Activated naive CD8-positive, alpha-beta T cell treated with anti-CD3 and anti-CD28 coated beads, Interleukin-2, amount 50 U/mL, for 16 hours (primary cell): ENCODE measurements around the gene RNF215.
"Not testable (repeated sequence)": the region's sequence is repeated elsewhere in the genome, so short reads cannot be mapped to it uniquely, and the experiment has no call there.

Experiments used
- DNase-seq: peaks from one replicate; pipeline ENCODE4 v3.0.0-alpha.2; 2020; ENCODE audit warnings: low read depth, low spot score

RNF215 gene

DNA sequence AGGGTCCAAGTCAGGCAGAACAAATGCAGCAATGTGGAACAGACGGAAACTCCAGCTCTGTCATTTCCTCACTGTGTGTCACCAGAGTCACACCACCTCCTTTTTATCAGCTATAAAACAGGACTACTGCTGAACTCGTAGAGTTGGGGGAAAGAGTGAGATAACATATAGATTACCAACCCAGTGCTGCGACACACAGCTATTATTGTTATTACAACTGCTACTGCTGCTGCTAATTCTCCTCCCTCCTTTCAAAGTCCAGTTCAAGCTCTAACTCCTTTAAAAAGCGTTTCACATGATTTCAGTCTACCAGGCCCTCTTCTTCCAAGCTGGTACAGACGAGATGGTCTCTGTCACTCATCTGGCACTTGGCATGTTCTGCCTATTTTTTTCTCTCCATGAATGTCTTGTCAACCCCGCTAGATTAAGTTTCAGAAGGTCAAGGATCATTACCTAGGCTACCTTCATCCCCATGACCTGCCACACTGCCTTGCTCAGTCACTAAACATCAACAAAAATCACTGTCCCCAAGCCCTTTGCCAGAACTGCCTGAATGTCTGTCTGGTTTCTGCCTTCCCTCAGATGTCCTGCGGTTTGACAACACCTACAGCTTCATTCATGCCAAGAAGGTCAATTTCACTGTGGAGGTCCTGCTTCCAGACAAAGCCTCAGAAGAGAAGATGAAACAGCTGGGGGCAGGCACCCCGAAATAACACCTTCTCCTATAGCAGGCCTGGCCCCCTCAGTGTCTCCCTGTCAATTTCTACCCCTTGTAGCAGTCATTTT lies 34.7 kb upstream of the RNF215 start:
- no peak for DNase-seq

DNA sequence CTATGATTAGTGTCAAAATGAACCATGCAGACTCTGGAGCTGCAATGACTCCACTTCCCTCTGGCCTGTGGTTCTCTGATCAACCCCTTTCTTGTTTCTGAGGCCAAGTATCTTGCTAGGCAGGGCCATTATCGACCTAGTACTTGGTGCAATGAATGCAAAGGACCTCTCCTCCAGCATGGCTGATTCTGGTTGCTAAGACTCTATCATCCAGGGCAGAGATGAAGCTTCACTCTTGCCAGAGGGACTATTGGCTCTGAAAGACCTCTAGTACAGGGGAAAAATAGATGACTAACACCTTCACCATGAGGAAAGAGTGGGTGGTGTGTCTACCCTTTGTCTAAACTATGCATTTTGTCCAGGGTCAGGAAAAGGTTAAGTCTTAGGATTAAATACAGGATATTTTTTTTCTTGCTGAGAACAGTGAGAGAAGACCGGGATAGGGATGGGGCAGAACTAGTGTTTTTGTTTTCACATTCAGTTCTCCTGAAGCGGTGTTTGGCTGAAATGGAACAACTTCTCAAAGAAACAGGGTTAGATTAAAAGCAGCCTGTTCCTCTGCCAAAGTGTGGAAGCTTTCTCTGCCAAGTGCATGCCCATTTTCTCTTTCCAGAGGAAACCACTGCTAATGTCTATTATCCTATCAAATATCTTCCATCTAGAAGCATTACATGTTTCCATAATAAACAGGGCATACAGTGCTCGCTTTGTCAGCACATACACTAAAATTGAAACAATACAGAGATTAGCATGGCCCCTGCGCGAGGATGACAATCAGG lies 33.3 kb upstream of the RNF215 start:
- DNase-seq = no peak

DNA sequence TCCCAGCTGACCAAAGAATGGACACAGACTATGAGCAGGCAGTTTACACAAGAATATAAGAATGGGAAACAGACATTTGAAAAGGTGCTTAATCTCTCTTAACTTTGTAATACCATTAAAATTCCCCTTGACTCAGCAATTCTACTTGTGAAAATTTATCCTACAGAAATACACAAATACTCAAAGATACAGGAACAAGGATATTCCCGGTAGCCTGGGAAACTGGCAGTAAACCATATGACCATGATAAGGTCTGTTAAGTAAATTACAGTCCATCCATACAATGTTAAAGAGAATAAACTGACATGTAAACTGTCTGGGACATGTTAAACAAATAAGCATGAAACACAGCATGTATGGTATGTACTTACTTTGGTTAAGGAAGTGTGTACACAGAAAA lies 29.6 kb upstream of the RNF215 start:
- no peak for DNase-seq

DNA sequence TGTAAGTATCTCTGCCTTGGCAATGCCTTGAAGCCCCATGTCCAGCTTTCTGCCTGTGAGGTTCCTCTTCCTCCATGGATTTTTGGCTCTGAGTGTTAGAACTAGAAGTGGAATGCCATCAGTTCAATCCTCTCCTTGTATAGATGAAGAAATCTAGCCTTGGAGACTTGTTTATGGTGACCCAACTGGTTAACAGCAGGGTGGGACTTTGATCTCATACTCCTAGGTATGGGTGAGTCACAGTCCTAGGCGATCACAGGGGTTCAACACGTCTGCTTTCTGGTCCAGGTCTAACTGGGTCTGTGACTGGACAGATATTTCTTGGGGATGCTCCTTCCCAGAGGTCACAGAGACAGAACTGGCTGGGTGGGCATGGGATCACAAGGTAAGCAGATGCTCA lies 29.2 kb upstream of the RNF215 start:
- DNase-seq = no peak

DNA sequence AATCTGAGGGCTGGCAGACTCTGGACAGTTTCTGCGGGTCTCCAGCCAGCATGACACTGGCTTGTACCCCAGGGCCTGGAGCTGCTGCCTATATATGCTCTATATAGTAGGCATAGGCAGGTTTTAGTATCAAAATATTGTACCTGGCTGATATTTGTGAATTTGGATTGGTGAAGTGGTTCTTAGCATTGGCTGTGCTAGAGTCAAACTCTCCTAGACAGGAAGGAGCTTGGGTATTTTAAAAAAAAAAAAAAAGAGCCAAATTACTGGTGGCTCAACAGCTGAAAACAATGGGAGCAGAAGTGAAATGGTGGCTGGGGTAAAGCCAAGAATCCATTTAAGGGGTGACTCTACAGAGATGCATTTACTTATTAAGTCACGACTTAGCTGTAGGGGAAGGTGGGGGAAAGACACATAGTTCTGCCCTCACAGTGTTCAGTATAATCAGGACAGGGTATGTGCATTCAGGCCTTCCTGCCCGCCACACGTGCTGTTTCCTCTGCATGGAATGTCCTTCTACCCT lies 27.4 kb upstream of the RNF215 start:
- DNase-seq = no peak

DNA sequence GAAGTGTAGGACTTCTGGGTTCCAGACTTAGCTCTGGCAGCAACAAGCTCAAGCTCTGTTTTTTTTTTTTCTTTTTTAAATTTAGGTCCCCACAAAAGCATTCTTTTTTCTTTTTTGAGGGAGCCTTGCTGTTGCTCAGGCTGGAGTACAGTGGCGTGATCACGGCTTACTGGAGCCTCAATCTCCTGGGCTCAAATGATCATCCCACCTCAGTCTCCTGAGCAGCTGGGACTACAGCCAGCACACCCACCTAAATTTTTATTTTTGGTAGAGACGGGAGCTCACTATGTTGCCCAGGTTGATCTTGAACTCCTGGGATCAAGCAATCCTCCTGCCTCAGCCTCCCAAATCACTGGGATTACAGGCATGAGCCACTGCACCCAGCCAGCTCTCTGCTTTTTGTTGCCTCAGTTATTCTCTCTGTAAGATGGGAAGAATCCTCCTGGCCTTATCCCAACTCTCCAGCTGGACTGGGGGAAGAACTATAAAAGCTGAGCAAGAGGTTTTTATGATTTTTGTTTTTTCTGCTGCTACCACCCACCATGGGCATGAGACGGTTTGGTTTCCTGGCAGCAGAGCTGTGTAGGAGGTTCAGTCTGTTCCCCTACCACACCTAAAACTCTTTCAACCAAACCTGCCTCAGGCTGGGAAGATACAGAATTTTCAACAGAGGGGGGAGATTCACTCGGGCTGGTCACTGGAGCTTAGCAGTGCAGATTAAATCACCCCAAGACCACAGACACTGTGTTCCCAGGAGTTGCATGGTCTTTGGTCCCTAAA lies 26.7 kb upstream of the RNF215 start:
- DNase-seq = no peak

GRCh38 chr22:30413001-30413400 lies 25.8 kb upstream of the RNF215 start:
- no peak for DNase-seq

DNA sequence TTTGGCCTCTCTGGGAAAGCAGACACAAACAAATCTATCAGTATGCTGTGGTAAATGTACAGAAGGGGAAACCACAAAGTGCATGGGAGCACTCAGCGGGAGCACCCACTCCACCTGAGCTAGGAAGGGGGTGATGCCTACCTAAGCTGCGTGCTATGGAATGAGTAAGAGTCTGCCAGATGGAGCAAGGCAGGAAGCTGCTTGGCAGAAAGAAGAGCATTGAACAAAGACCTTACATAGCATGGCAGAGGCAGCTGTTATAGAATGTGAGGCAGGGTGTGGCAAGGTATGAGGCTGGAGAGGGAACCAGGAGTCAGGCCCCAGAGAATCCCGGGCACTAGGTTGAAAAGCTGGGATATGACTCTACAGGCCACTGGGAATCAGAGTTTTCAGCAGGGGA lies 24.6 kb upstream of the RNF215 start:
- DNase-seq = no peak

DNA sequence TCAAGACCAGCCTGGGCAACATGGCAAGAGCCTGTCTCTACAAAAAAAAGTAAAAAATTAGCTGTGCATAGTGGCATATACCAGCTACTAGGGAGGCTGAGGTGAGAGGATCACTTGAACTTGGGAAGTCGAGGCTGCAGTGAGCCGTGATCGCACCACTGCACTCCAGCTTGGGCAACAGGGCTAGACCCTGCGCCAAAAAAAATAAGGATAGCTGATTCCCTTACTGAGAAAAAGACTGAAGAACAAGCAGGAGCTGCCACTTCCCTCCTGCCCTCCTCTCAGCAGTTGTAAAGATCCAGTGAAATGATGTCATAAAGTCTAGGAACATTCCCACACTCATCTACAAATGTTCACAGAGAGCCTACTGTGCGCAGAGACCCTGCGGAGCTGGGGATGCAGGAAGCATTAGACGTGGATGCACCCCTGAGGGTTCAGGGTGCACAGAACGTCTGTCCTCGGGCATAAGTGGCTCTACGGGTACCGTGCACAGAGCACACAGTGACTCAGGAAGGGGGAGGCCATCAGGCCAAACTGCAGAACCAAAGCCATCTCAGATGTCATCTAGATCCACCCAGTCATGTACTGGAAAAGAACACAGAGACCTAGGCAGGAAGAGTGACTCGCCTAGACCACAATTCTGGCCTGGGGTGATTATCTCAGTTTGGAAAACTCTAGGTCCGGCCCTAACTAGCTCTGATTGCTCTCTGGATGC lies 21.3 kb upstream of the RNF215 start:
- DNase-seq = no peak

DNA sequence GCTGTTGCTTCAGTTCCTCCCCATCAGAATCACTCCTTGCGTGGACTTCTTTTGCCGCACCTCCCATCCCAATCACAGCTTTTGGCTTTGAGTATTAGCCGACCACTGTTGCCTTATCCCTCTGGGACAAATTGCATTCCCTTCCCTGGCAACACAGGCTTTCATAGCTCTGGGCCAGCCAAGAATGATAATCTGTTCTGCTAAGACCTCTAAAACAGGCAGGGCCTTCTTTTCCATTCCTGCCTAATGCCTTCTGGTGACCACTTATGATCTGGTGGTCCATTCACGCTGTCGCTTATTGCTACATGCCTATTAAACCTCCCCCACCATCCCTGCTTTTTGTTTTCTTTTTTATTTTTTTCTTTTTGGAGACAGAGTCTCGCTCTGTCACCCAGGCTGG lies 19.2 kb upstream of the RNF215 start:
- DNase-seq = no peak

DNA sequence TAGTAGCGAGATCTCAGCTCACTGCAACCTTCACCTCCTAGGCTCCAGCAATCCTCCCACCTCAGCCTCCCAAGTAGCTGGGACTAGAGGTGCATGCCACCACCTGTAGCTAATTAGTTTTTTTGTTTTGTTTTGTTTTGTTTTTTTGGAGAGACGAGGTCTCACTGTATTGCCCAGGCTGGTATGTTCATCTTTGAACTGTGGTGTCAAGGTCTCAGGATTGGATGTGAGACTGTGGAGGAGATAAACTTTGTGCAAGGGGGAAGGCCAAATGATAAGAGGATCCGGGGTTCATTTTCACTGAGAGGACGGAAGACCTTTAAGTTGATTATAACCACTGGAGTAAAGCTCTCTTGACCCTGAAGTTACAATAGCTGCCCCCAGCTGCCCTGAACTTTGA lies 18.5 kb upstream of the RNF215 start:
- no peak for DNase-seq

GRCh38 chr22:30404307-30404706 lies 17.1 kb upstream of the RNF215 start:
- DNase-seq = no peak

DNA sequence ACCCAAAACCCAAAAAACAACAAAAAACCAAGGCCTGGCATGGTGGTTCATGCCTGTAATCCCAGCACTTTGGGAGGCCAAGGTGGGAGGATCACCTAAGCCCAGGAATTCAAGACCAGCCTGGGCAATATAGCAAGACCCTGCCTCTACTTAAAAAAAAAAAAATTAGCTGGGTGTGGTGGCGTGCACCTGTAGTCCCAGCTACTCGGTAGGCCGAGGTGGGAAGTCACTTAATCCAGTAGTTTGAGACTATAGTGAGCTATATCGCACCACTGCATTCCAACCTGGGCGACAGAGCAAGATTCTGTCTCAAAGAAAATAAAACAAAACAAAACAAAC lies 15.5 kb upstream of the RNF215 start:
- DNase-seq = not testable (repeated sequence)

GRCh38 chr22:30402028-30402765 lies 15.0 kb upstream of the RNF215 start:
- DNase-seq = no peak

- DNase-seq = not testable (repeated sequence)
These were observed 13.8 kb upstream of the RNF215 start for GRCh38 chr22:30401024-30401423.

DNA sequence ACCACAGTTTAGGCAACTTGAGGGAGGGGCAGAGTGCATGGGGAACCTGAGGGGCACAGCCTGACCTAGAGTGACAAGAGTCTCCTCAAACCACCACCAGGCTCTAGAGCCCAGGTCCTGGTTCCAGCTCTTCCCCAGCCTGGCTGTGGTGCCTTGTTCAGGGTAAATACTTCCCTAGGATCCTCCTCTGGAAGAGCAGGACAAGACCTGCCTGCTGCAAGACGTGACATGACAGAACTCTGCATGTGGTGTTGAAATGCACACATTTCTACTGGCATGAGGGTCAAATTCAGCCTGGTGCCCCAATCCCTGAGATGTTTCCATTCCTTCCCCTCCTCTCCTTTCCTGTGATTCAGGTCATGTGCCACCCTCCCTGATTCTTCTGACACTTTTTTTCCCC lies 12.9 kb upstream of the RNF215 start:
- DNase-seq = no peak

GRCh38 chr22:30399718-30400117 lies 12.5 kb upstream of the RNF215 start:
- DNase-seq = no peak

- no peak for DNase-seq
These were observed 11.8 kb upstream of the RNF215 start for GRCh38 chr22:30398685-30399680.
